Measurements from ENCODE around the gene MFSD6L.

DNA sequence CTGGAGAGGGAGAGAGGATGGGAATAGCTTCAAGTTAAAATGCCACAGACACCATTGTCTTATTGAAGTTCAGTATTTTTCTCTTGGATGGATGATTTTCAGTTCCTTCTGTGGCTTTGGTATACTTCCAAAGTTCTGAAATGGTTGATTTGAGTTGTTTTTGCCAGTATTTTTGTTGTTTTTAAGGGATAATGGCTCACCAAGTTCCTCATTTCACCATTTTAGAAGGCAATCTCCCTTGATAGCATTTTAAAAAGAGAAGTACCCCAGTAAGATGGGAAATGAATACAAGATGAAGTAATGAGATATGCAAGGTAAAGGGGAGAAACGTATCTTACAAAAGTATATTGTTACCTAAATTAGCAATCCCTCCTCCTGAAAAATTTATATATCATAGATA is 22.3 kb downstream of the MFSD6L start:
- TF ChIP-seq POLR2A (IDR thresholded peaks at IDR 0.05) = no peak
- TF ChIP-seq, protein P1, sequence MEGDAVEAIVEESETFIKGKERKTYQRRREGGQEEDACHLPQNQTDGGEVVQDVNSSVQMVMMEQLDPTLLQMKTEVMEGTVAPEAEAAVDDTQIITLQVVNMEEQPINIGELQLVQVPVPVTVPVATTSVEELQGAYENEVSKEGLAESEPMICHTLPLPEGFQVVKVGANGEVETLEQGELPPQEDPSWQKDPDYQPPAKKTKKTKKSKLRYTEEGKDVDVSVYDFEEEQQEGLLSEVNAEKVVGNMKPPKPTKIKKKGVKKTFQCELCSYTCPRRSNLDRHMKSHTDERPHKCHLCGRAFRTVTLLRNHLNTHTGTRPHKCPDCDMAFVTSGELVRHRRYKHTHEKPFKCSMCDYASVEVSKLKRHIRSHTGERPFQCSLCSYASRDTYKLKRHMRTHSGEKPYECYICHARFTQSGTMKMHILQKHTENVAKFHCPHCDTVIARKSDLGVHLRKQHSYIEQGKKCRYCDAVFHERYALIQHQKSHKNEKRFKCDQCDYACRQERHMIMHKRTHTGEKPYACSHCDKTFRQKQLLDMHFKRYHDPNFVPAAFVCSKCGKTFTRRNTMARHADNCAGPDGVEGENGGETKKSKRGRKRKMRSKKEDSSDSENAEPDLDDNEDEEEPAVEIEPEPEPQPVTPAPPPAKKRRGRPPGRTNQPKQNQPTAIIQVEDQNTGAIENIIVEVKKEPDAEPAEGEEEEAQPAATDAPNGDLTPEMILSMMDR (IDR thresholded peaks at IDR 0.05) = no peak

Data from adrenal gland (tissue), 5 donors.